Measurements from ENCODE around the gene BRD1. TPM values are rescaled to one million over a fixed set of nuclear protein-coding genes. Genes with fewer than 3 reads are reported as not detected.

BRD1 gene
- total and polyA plus RNA-seq, 4 donors = 16.6 to 51.5 (median 28.1) TPM

DNA sequence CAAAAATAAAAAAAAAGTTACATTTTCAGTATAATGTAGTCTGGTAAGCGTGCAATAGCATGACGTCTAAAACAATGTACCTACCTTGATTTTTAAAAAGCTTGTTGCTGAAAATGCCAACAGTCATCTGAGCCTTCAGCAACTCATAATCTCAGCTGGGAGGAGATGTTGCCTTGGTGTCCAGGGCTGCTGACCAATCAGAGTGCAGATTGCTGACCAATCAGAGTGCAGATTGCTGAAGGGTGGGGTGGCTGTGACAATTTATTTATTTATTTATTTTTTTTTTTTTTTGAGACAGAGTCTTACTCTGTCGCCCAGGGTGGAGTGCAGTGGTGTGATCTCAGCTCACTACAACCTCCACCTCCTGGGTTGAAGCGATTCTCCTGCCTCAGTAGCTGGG is 43.8 kb upstream of the BRD1 start:
- ATAC-seq (ENCODE audit: insufficient read depth, low FRiP score) = no peak
- TF ChIP-seq, protein P1, sequence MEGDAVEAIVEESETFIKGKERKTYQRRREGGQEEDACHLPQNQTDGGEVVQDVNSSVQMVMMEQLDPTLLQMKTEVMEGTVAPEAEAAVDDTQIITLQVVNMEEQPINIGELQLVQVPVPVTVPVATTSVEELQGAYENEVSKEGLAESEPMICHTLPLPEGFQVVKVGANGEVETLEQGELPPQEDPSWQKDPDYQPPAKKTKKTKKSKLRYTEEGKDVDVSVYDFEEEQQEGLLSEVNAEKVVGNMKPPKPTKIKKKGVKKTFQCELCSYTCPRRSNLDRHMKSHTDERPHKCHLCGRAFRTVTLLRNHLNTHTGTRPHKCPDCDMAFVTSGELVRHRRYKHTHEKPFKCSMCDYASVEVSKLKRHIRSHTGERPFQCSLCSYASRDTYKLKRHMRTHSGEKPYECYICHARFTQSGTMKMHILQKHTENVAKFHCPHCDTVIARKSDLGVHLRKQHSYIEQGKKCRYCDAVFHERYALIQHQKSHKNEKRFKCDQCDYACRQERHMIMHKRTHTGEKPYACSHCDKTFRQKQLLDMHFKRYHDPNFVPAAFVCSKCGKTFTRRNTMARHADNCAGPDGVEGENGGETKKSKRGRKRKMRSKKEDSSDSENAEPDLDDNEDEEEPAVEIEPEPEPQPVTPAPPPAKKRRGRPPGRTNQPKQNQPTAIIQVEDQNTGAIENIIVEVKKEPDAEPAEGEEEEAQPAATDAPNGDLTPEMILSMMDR (IDR thresholded peaks at IDR 0.05; ENCODE audit: control extremely low read depth, extremely low read depth) = no peak
- WGBS, 2 donors = 96% methylated on average over 4 of the region's 4 CpGs
- H3K27ac ChIP-seq (ENCODE audit: low read depth in 1 of 2, low read length in 1 of 2) = no peak overlapping the region
- H3K9ac ChIP-seq (ENCODE audit: insufficient read depth in 1 of 2, low read length in 2 of 2) = no peak overlapping the region
- H3K4me1 ChIP-seq (ENCODE audit: control insufficient read depth in 5 of 5, insufficient read depth in 5 of 5, low read length in 5 of 5) = no peaks in the 10 kb centered on the region
- peaks cover 3 to 15% (median 11%) of the 10 kb centered on the region in 4 donors for H3K9me3 ChIP-seq (ENCODE audit: control insufficient read depth in 4 of 4, insufficient read depth in 3 of 4, low read length in 3 of 4)
- no peak overlapping the region for H3K4me3 ChIP-seq
- no peak for DNase-seq
- H3K36me3 ChIP-seq (ENCODE audit: control insufficient read depth in 4 of 4, insufficient read depth in 4 of 4, low read length in 4 of 4) = peaks cover 4 to 30% (median 5%) of the 10 kb centered on the region in 4 donors
- H3K27me3 ChIP-seq (ENCODE audit: control insufficient read depth in 3 of 3, insufficient read depth in 3 of 3, low read length in 2 of 3) = no peaks in the 10 kb centered on the region

DNA sequence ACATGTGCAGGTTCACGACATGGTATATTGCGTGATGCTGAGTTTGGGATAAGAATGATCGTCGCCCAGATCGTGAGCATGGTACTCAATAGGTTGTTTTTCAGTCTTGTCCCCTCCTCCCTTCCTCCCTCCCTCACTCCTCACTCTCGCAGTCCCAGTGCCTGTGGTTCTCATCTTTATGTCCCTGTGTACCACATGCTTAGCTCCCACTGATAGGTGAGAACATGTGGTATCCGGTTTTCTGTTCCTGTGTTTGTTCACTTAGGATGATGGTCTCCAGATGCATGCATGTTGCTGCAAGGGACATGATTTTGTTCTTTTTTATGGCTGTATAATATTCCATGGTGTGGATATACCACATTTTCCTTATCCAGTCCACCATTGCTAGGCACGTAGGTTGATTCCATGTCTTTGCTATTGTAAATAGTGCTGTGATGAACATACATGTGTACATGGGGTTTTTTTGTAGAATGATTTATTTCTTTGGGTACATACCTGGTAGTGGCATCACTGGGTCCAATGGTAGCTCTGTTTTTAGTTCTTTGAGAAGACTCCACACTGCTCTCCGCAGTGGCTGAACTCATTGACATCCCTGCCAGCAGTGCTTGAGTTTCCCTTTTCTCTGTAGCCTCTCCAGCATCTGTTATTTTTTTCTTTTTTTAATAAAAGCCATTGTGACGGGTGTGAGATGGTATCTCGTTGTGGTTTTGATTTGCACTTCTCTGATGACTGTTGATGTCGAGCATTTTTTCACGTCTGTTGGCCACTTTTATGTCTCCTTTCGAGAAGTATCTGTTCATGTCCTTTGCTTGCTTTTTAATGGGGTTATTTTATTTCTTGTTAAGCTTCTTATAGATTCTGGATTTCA is 42.4 kb upstream of the BRD1 start:
- DNase-seq (no peak), ATAC-seq (ENCODE audit: insufficient read depth, low FRiP score) (no peak)
- H3K27ac ChIP-seq (ENCODE audit: low read depth in 1 of 2, low read length in 1 of 2) = no peak overlapping the region
- peaks cover 3 to 16% (median 11%) of the 10 kb centered on the region in 4 donors for H3K9me3 ChIP-seq (ENCODE audit: control insufficient read depth in 4 of 4, insufficient read depth in 3 of 4, low read length in 3 of 4)
- no peaks in the 10 kb centered on the region for H3K27me3 ChIP-seq (ENCODE audit: control insufficient read depth in 3 of 3, insufficient read depth in 3 of 3, low read length in 2 of 3)
- no peak overlapping the region for H3K4me3 ChIP-seq
- WGBS, 2 donors = 88% methylated on average over 13 to 14 of the region's 14 CpGs
- H3K36me3 ChIP-seq (ENCODE audit: control insufficient read depth in 4 of 4, insufficient read depth in 4 of 4, low read length in 4 of 4) = peaks cover 4 to 25% (median 5%) of the 10 kb centered on the region in 4 donors
- TF ChIP-seq, protein P1 (IDR thresholded peaks at IDR 0.05; ENCODE audit: control extremely low read depth, extremely low read depth) = no peak
- no peak overlapping the region for H3K9ac ChIP-seq (ENCODE audit: insufficient read depth in 1 of 2, low read length in 2 of 2)
- H3K4me1 ChIP-seq (ENCODE audit: control insufficient read depth in 5 of 5, insufficient read depth in 5 of 5, low read length in 5 of 5) = no peaks in the 10 kb centered on the region

DNA sequence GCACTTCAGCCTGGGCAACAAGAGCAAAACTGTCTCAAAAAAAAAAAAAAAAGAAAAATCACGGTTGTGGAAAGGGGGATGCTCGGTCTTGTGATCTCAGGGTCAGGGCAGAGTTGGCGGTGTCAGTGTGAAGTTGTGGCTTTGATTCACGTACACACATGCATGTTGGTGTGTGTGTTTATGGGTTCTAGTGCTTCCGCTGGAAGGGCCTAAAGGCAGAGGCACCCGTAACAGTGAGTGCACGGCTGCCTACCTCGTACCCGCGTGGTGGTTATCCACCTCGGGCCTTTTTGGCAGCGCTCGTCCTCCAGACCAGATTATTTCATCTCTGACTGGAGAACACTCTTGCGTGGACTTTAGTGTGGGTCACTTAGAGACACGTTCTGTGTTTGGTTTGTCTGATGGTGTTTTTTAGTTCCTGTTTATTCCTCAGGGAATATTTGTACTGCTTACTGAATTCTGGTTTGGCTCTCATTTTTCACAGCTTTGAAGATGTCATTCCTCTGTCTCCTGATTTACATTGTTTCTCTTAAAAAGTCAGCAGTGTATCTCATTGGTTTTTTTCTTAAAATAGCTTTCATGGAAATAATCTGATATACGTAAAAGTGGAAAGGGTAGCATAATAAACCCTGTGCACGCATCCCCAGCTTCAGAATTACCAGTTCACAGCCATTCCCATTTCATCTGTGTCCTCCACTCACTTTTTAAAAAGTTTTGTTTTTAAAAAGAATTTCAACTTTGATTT is 41.6 kb upstream of the BRD1 start:
- 88 to 89% methylated on average over 17 of the region's 17 CpGs for WGBS, 2 donors
- Histone ChIP-seq H3K27me3 (ENCODE audit: control insufficient read depth in 3 of 3, insufficient read depth in 3 of 3, low read length in 2 of 3) (no peaks in the 10 kb centered on the region), H3K4me3 (no peak overlapping the region), H3K4me1 (ENCODE audit: control insufficient read depth in 5 of 5, insufficient read depth in 5 of 5, low read length in 5 of 5) (no peaks in the 10 kb centered on the region), H3K9ac (ENCODE audit: insufficient read depth in 1 of 2, low read length in 2 of 2) (no peak overlapping the region), H3K27ac (ENCODE audit: low read depth in 1 of 2, low read length in 1 of 2) (no peak overlapping the region), H3K9me3 (ENCODE audit: control insufficient read depth in 4 of 4, insufficient read depth in 3 of 4, low read length in 3 of 4) (peaks cover 3 to 18% (median 12%) of the 10 kb centered on the region in 4 donors), H3K36me3 (ENCODE audit: control insufficient read depth in 4 of 4, insufficient read depth in 4 of 4, low read length in 4 of 4) (peaks cover 4 to 24% (median 5%) of the 10 kb centered on the region in 4 donors)
- ATAC-seq (ENCODE audit: insufficient read depth, low FRiP score) = no peak
- TF ChIP-seq, protein P1 (IDR thresholded peaks at IDR 0.05; ENCODE audit: control extremely low read depth, extremely low read depth) = no peak
- no peak for DNase-seq

All from lung (tissue), 12 donors.